Glomerular visceral epithelial cell (primary cell): ENCODE measurements around the gene HTRA3.
A peak's percentile ranks its signal among the peaks of the same experiment; 100 is the strongest.
"Not testable (repeated sequence)": the region's sequence is repeated elsewhere in the genome, so short reads cannot be mapped to it uniquely, and the experiment has no call there.

ENCODE experiments used
- DNase-seq: peaks from one replicate; pipeline ENCODE4 v3.0.0-alpha.2; 2016; ENCODE audit errors: extremely low spot score

Gene HTRA3

GRCh38 chr4:8325291-8325973 is 55.9 kb downstream of the HTRA3 start:
- no peak for DNase-seq

GRCh38 chr4:8326206-8326605 is 56.7 kb downstream of the HTRA3 start:
- no peak for DNase-seq

DNA sequence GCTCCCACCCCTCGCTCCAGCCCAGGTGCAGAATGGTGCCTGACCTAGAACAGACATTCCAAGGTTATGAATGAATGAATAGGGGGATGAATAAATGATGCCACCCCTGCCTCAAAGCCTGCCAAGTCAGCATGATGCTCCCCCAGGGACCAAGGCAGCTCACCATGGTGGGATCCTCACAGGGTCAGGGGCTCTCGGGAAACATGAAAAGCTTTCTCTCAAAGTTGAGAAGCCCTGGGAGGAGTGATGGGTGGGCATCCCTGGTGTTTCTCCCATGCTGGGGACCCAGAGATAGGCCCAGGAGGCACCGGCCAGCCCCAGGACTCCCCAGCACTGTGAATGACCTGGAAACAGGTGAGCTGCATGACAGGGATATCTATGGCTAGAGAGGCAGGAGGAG is 58.9 kb downstream of the HTRA3 start:
- DNase-seq: no peak

DNA sequence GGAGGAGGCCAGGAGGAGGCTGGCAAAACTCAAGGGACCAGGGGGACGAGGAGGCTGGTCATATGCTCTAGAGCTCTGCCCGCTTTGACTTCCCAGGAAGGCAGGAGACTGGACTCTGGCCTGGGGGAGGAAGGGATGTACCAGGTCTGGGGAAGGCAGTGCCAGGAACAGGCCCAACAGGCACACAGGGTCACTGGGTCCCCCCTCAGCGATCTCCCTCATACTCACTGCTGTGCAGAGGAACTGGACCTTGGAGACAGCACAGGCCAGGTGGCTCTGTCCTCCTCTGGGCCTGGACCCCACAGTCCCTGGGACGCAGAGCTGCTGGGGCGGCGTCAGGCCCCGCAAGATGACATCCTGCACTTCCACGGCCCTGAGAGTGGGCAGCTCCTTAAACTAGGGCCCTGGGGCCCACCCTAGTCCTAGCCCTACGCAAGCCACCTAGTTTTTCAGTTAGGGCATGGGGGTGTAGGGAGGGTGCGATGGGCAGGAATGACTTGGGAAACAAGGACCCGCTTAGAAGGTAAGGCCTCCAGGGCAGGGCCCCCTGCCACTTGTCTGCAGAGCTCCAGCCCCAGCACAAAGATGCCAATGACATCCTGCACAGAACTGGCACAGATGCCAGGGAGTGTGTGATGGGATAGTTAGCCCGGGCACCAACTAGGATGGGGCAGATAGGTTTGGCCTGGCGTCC is 59.5 kb downstream of the HTRA3 start:
- DNase-seq: no peak

DNA sequence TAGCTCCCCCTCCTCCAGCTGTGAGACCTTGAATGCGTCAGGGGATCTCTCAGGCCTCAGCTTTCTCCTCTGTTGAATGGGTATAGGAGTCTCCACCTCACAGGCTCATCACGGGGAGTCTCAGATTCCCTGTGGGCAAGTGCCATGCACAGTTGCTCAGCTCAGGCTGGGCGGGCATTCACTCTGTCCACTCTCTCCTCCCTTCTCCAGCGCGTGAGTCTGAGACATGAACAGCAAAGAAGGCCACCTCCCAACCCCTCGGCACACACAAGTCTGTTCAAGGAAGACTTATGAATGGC is 60.0 kb downstream of the HTRA3 start:
- DNase-seq: no peak

DNA sequence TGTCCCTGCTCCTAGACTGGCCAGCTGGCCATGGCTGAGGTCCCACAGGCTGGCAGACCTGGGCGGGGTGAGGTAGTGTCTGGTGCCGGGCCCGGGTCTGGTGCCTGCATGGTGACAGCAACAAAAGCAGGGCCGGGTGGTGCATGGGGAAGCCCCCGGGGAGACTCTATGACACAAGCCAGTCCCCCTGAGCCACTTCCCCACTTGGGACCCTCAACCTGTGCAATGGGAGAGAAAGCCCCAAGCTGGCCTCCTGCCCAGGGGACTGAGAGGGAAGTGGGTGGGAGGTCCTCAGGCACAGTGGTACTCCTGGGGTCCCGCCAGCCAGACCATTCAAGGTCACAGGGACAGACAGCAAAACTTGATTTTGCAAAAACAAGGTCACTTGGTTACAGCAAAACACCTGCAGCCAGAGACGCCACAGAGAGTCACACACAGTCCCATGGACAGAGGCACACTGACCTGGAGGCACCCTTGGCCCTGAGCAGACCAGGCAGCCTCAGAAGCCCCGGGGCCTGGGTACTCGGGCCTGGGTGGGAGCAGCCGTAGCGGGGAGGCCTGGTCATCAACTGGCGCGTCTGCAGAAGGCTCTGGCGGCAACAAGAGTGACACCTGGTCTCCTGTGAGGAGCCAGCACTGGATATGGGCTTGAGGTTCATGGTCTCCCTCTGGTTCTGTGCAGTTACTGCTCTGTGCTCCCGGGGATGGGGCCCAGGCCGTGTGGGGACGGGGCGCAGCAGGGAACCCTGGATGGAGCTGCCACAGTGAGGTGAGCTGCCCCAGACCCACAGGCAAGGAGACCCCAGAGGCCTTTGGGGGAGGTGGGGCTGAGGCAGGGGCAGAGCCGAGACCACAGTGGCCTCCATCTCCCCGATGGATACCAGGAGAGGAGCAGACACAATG is 60.6 kb downstream of the HTRA3 start:
- DNase-seq: no peak

DNA sequence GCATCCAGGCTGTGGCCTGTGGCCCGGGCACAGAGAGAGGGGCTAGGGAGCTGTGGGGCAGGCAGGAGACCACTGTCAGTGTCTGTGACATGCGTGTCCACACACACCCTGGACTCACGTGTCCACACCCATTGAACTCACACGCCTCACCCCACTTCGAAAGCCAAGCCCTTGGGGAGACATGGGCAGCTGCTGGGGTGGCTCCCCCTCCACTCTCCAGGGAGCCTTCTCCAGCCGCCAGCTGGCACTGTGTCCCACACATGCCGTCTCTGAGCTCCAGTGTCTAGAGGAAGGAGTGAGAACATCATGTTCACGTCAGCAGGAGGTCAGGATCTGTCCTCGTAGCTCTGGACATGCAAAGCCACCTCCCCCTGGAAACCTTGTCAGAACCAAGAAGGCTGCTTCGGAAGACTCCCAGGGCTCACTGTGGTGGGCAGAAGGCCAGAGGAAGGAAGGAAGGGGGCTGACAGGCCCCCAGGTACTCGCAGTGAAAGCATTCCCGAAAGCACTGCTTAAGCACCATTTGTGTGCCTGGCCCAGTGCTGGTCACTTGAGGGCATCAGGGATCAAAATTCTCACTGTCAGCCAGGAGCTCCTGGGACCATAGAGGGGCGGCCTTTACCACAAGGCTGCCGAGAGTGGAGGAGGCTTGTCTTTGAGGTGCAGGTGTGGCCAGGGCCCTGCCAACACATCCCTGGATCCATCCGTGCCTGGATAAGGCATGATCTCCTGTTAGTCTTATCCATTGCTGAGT is 61.4 kb downstream of the HTRA3 start:
- DNase-seq: no peak

DNA sequence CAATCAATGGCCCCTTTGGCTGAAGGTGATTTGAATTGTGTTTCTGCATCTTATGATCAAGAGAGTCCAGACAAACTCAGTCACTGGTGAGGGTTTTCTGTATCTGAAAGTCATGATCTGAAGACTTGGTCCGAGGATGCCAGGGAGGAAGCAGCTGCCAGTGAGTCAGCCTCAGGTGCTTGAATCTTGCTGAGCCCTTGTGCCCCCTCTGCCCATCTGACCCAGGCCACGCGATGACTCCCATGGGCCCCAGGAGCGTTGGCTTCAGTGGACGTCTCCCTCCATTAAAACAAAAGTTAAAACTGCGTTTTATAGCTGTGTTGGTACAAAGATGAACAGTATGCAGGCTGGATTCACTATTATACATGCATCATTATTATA is 62.0 kb downstream of the HTRA3 start:
- DNase-seq: no peak

GRCh38 chr4:8332038-8332857 is 62.7 kb downstream of the HTRA3 start:
- no peak for DNase-seq

DNA sequence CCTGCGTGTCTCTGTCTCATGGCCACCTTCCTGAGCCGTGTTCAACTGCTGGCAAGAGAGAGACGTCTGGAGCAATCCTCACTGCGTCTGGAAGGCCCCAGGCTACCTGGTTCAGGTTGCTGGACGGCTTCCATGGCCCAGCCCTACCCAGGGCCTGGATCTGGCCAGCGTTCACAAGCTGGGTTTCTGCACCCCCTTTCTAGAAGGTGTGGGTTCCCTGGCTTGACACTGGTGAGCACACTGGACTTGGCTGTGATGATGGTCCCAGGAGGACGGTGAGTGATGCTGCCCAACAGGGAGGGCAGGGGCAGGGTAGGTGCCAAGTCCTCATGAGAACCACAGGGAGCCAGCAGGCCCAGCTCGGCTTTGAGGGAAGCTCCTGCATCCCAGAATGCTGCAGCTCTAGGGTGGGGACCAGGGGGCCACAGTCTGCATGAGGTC is 63.4 kb downstream of the HTRA3 start:
- DNase-seq: no peak

DNA sequence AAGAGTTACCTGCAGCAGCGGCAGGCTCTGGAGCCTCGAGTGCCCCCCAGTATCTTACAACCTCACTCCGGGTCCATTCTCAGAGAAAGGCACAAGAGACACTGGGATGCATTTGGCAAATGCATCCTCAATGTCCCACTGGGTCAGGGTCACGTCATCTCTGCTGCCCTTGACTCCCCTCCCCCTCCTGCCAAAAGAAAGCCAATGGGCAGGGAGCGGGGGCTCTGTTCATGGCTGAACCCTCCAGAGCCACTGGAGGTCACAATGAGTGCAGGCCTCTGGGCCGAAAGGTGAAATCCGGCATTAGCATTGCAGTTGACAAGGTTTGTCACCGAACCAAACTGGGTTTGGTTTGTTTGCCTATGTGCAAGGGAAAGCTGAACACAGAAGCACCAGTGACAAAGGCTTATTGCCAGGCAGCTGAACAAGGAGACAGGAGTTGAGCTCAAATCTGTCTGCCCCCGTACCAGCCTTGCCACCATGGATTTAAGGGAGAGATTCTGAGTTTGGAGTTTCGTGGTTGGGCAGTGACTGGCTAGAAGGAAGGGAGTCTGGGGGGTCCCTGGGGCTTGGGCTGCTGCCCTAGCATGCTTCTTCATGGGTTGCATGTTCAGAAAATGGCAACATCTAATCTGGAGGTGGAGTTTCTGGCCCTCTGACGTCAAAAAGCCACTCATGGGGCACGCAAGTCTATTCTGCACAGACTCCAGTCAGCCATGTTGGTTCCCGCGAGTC is 64.3 kb downstream of the HTRA3 start:
- DNase-seq: no peak

- DNase-seq: peak; percentile 45
These were observed 65.4 kb downstream of the HTRA3 start for GRCh38 chr4:8334786-8335460.

DNA sequence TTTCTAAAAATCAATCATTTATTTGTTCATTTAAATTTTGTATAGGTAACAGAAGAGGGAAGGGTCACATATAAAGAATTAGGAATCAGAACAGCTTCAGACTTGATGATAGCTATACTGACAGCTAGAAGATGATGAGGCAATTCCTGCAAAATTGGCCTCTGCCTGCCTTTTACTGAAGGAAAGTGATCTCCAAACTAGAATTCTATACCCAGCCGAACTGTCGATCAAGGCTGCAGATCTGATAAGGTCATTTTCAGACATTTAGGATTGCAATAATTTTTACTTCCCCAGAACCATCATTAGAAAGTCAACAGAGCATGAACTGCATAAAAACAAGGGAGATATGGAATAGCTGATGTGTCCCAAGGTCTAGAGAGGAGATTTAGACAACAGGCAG is 66.3 kb downstream of the HTRA3 start:
- no peak for DNase-seq

- peak; percentile 76 for DNase-seq
These were observed 67.0 kb downstream of the HTRA3 start for GRCh38 chr4:8336412-8337075.

DNA sequence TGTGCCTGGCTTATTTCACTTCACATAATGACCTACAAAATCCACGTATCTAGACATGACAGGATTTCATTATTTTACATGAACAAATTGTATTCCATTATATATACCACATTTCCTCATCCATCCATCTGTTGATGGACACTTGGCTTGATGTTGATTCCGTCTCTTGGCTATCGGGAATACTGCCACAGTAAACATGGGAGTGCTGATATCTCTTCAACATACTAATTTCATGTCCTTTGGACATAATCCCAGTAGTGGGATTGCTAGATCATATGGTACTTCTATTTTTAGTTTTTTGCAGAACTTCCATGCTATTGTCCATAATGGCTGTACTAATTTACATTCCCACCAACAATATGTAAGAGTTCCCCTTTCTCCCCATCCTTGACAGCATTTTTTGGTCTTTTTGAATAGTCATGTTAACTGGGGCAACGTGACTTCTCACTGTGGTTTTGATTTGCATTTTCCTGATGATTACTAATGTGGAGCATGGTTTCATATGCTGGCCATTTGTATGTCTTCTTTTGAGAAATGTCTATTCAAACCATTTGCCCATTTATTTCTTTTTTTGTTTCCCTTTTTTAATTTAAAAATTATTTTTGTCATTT is 68.9 kb downstream of the HTRA3 start:
- no peak for DNase-seq

GRCh38 chr4:8340781-8341241 is 71.3 kb downstream of the HTRA3 start:
- no peak for DNase-seq

DNA sequence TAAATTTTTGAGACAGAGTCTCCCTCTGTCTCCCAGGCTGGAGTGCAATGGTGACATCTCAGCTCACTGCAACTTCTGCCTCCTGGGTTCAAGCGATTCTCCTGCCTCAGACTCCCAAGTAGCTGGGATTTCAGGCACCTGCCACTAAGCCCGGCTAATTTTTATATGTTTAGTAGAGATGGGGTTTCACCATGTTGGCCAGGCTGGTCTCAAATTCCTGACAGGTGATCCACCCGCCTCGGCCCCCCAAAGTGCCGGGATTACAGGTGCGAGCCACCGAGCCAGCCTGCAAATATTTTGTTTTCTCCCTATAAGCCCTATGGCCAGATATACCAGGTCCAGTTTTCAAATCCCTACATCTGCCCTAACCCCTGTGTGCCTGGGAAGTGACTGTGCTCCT is 71.7 kb downstream of the HTRA3 start:
- not testable (repeated sequence) for DNase-seq

GRCh38 chr4:8341691-8342090 is 72.1 kb downstream of the HTRA3 start:
- no peak for DNase-seq
